HEK293 (cell line): ENCODE data around the gene RRP1B.

Experiments used
- CTCF ChIA-PET: fragments of 350-600 bp; formaldehyde crosslinking; extraction: SDS; loops from one replicate; lab custom pipeline; 2021; ENCODE audit warnings: antibody characterized with exemption; lab: Yijun Ruan, JAX
- POLR2A ChIA-PET: fragments of 300-600 bp; formaldehyde crosslinking; extraction: SDS; loops from one replicate; lab custom pipeline; 2020; ENCODE audit warnings: antibody characterized with exemption, inconsistent platforms; lab: Yijun Ruan, JAX
- H3K27ac ChIP-seq: fragments of 200-500 bp; sonication (Bioruptor generic); 2 replicates; pipeline ENCODE4 v1.5.1; 2014; ENCODE audit warnings: low read depth, low read length, control low read depth, inconsistent platforms; ENCODE audit errors: extremely low read depth
- H3K36me3 ChIP-seq, 2 experiments: fragments of 200-500 bp in 1 of 2; sonication (Bioruptor generic) in 1 of 2; 1 replicate in 1 of 2; 2 replicates in 1 of 2; pipeline ENCODE4 v1.5.1; 2014 to 2017; ENCODE audit warnings: inconsistent platforms in 2 of 2, low read length in 2 of 2; ENCODE audit not compliant: control insufficient read depth in 2 of 2, insufficient read depth in 1 of 2
- H3K4me1 ChIP-seq: fragments of 200-500 bp; sonication (Bioruptor generic); 2 replicates; pipeline ENCODE4 v1.5.1; 2014; ENCODE audit warnings: mild to moderate bottlenecking, low read length, inconsistent platforms; ENCODE audit not compliant: control insufficient read depth, insufficient read depth
- H3K4me3 ChIP-seq: 2 replicates; pipeline ENCODE4 v1.5.1; 2011; ENCODE audit warnings: low read depth, mild to moderate bottlenecking, control low read depth, low read length, moderate library complexity
- H3K9me3 ChIP-seq: fragments of 200-500 bp; sonication (Bioruptor generic); 2 replicates; pipeline ENCODE4 v1.5.1; 2014; ENCODE audit warnings: low read depth, low read length, inconsistent platforms; ENCODE audit not compliant: control insufficient read depth, insufficient read depth
- ELK4 ChIP-seq: IDR thresholded peaks from 2 replicates; pipeline ENCODE4 v1.6.1; 2011; ENCODE audit warnings: mild to moderate bottlenecking, low read depth, low read length, borderline replicate concordance
- HOXD13 ChIP-seq: sonication (generic); formaldehyde crosslinking; IDR thresholded peaks from 2 replicates; pipeline ENCODE4 v1.8.0; 2022; ENCODE audit warnings: missing genetic modification reagents, borderline replicate concordance
- MEIS1 ChIP-seq: sonication (generic); formaldehyde crosslinking; IDR thresholded peaks from 2 replicates; pipeline ENCODE4 v1.8.1; 2022; ENCODE audit warnings: missing genetic modification reagents, mild to moderate bottlenecking, borderline replicate concordance
- PRDM1 ChIP-seq: fragments of 450-650 bp; formaldehyde crosslinking; IDR thresholded peaks from 2 replicates; pipeline ENCODE4; 2016; ENCODE audit warnings: missing biosample characterization, missing genetic modification characterization
- PRDM10 ChIP-seq: fragments of 450-650 bp; formaldehyde crosslinking; IDR thresholded peaks from 2 replicates; pipeline ENCODE4 v1.5.1; 2016; ENCODE audit warnings: missing biosample characterization, missing genetic modification characterization
- SP2 ChIP-seq: fragments of 450-650 bp; formaldehyde crosslinking; IDR thresholded peaks from 2 replicates; pipeline ENCODE4 v1.5.1; 2016; ENCODE audit warnings: missing biosample characterization, missing genetic modification characterization
- SP3 ChIP-seq: fragments of 450-650 bp; formaldehyde crosslinking; IDR thresholded peaks from 2 replicates; pipeline ENCODE4 v1.5.1; 2016; ENCODE audit warnings: missing biosample characterization, missing genetic modification characterization
- ZBTB17 ChIP-seq: fragments of 450-650 bp; formaldehyde crosslinking; IDR thresholded peaks from 2 replicates; pipeline ENCODE4 v1.5.1; 2016; ENCODE audit warnings: missing biosample characterization, missing genetic modification characterization
- ZBTB21 ChIP-seq: fragments of 450-650 bp; formaldehyde crosslinking; IDR thresholded peaks from 2 replicates; pipeline ENCODE4 v1.5.1; 2017; ENCODE audit warnings: missing biosample characterization, missing genetic modification characterization
- ZEB2 ChIP-seq: fragments of 450-650 bp; formaldehyde crosslinking; IDR thresholded peaks from 2 replicates; pipeline ENCODE4 v1.5.1; 2016; ENCODE audit warnings: missing biosample characterization, missing genetic modification characterization
- ZNF174 ChIP-seq: fragments of 450-650 bp; formaldehyde crosslinking; IDR thresholded peaks from 2 replicates; pipeline ENCODE4 v1.5.0; 2017; ENCODE audit warnings: missing biosample characterization, mild to moderate bottlenecking, missing genetic modification characterization
- ZNF2 ChIP-seq: fragments of 450-650 bp; formaldehyde crosslinking; IDR thresholded peaks from 2 replicates; pipeline ENCODE4 v1.5.1; 2016; ENCODE audit warnings: missing biosample characterization, missing genetic modification characterization
- ZNF292 ChIP-seq: fragments of 450-650 bp; formaldehyde crosslinking; IDR thresholded peaks from 2 replicates; pipeline ENCODE4 v1.5.1; 2016; ENCODE audit warnings: low read depth, missing biosample characterization, missing genetic modification characterization, borderline replicate concordance
- ZNF311 ChIP-seq: fragments of 450-650 bp; formaldehyde crosslinking; IDR thresholded peaks from 2 replicates; pipeline ENCODE4 v1.5.1; 2017; ENCODE audit warnings: missing biosample characterization, missing genetic modification characterization, borderline replicate concordance
- ZNF341 ChIP-seq: fragments of 450-650 bp; formaldehyde crosslinking; IDR thresholded peaks from 2 replicates; pipeline ENCODE4; 2016; ENCODE audit warnings: low read depth, missing biosample characterization, missing genetic modification characterization
- ZNF433 ChIP-seq: fragments of 450-650 bp; formaldehyde crosslinking; IDR thresholded peaks from 2 replicates; pipeline ENCODE4 v1.5.1; 2016; ENCODE audit warnings: missing biosample characterization, missing genetic modification characterization, low read depth
- ZNF449 ChIP-seq: fragments of 450-650 bp; formaldehyde crosslinking; IDR thresholded peaks from 2 replicates; pipeline ENCODE4 v1.5.1; 2017; ENCODE audit warnings: missing biosample characterization, mild to moderate bottlenecking, missing genetic modification characterization, moderate library complexity
- ZNF510 ChIP-seq: fragments of 450-650 bp; formaldehyde crosslinking; IDR thresholded peaks from 2 replicates; pipeline ENCODE4 v1.5.1; 2018; ENCODE audit warnings: mild to moderate bottlenecking, missing genetic modification characterization, missing biosample characterization; ENCODE audit not compliant: insufficient replicate concordance
- ZNF549 ChIP-seq: fragments of 450-650 bp; IDR thresholded peaks from 2 replicates; pipeline ENCODE4 v1.5.1; 2018; ENCODE audit warnings: missing biosample characterization, missing genetic modification characterization, mild to moderate bottlenecking, inconsistent platforms, moderate library complexity
- ZNF623 ChIP-seq: fragments of 450-650 bp; formaldehyde crosslinking; IDR thresholded peaks from 2 replicates; pipeline ENCODE4 v1.5.1; 2016; ENCODE audit warnings: missing biosample characterization, missing genetic modification characterization
- ZNF692 ChIP-seq: fragments of 450-650 bp; formaldehyde crosslinking; IDR thresholded peaks from 2 replicates; pipeline ENCODE4 v1.5.1; 2016; ENCODE audit warnings: missing biosample characterization, missing genetic modification characterization
- ZSCAN16 ChIP-seq: fragments of 450-650 bp; formaldehyde crosslinking; IDR thresholded peaks from 2 replicates; pipeline ENCODE4 v1.5.1; 2016; ENCODE audit warnings: missing biosample characterization, missing genetic modification characterization

The RRP1B gene

GRCh38 chr21:43635436-43635835, 23.9 kb upstream of the RRP1B start:
- H3K27ac ChIP-seq: no peak overlapping the region
- H3K4me1 ChIP-seq: no peaks in the 10 kb centered on the region
- CTCF ChIA-PET: interaction anchor here (0.7 kb wide), 1 partner anchor 335 kb away, joined by 4 read pairs; no protein-coding TSS in a partner anchor
- peaks cover 0 to 3% of the 10 kb centered on the region in 2 experiments; a peak in 2 of 3 replicates for H3K36me3 ChIP-seq
- TF ChIP-seq ZSCAN16 (tag by site-specific recombination): no peak
- no peak for TF ChIP-seq MEIS1 (CRISPR knock-in tag)
- no peak for TF ChIP-seq PRDM1 (tag by site-specific recombination)
- no peaks in the 10 kb centered on the region for H3K9me3 ChIP-seq
- H3K4me3 ChIP-seq: no peak overlapping the region
- POLR2A ChIA-PET: no interaction called here

- no peaks in the 10 kb centered on the region for H3K9me3 ChIP-seq
- no peak overlapping the region for H3K27ac ChIP-seq
- peaks cover 0 to 3% of the 10 kb centered on the region in 2 experiments; a peak in 1 of 3 replicates for H3K36me3 ChIP-seq
- POLR2A ChIA-PET: no interaction called here
- H3K4me3 ChIP-seq: no peak overlapping the region
- CTCF ChIA-PET: interaction anchor here (1.1 to 2.1 kb wide), 2 partner anchors 26 to 33 kb away, joined by 3 to 8 read pairs; no protein-coding TSS in a partner anchor
- TF ChIP-seq ZNF510 (no peak), HOXD13 (no peak), ZNF174 (tag by site-specific recombination) (no peak), ZNF292 (no peak), PRDM10 (no peak), ZNF433 (tag by site-specific recombination) (no peak), ZNF623 (tag by site-specific recombination) (no peak), ZNF2 (tag by site-specific recombination) (no peak)
- TF ChIP-seq, all 188 proteins: peak for 0
- H3K4me1 ChIP-seq: no peaks in the 10 kb centered on the region
These were observed 21.7 kb upstream of the RRP1B start for GRCh38 chr21:43637530-43638158.

GRCh38 chr21:43639470-43640353, 19.6 kb upstream of the RRP1B start:
- TF ChIP-seq ZNF311 (tag by site-specific recombination) (no peak), ZNF341 (tag by site-specific recombination) (no peak), SP2 (tag by site-specific recombination) (no peak), SP3 (no peak), ZNF692 (tag by site-specific recombination) (0 out of 2 replicates have a peak, but pooled peaks have one; percentile 18), ZNF449 (tag by site-specific recombination) (no peak), ZBTB21 (tag by site-specific recombination) (0 out of 2 replicates have a peak, but pooled peaks have one; percentile 25), ELK4 (no peak), ZNF549 (tag by site-specific recombination) (no peak), ZBTB17 (tag by site-specific recombination) (peak; percentile 61), ZEB2 (no peak)
- H3K4me1 ChIP-seq: no peaks in the 10 kb centered on the region
- H3K27ac ChIP-seq: no peak overlapping the region
- H3K4me3 ChIP-seq: no peak overlapping the region
- no peaks in the 10 kb centered on the region for H3K9me3 ChIP-seq
- CTCF ChIA-PET: interaction anchor here (0.6 to 2.1 kb wide), 4 partner anchors 11 to 1758 kb away, joined by 3 to 8 read pairs (median 3); no protein-coding TSS in a partner anchor
- POLR2A ChIA-PET: no interaction called here
- H3K36me3 ChIP-seq: no peaks in the 10 kb centered on the region
